Glomerular visceral epithelial cell (primary cell): ENCODE results near the gene IWS1.
"Not testable (repeated sequence)": the region's sequence is repeated elsewhere in the genome, so short reads cannot be mapped to it uniquely, and the experiment has no call there.

Experiments used
- DNase-seq: peaks from one replicate; pipeline ENCODE4 v3.0.0-alpha.2; 2016; ENCODE audit errors: extremely low spot score

The IWS1 gene

DNA sequence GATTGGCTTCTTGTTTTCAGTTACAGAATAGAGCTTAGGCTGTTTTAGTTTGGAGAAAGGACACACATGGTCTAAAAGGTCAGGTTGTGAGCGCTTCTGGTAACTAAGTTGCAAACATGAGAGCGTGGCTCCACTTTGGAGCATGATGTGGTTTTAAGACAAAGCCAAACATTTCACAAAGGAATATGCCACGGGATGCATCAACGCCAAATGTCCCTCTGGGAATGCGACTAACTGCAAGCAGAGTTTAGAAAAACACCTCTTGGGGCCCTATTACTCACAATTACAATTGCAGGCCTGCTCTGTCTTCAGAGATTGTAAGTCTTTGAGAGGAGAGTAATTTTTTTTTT lies 34.6 kb upstream of the IWS1 start:
- DNase-seq = no peak

GRCh38 chr2:127560201-127560930 lies 34.1 kb upstream of the IWS1 start:
- DNase-seq = no peak

DNA sequence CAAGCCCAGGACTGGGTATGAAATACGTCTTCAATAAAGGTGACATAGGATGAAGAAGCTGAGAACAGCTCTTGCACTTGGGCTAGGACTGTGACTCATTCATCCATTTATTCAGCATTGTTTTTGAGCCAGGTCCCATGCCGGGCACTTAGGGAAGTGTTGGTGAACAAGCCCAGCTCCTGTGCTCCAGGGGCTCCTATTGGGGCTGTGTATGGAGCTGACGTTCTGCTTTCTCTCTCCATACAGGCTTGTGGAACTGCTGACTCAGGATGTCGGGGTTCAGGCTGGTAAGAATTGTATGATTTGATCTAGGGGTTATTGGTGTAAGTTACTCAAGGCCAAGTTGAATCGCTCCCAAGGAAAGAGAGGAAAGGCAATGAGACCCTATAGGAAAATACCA lies 33.2 kb upstream of the IWS1 start:
- no peak for DNase-seq

DNA sequence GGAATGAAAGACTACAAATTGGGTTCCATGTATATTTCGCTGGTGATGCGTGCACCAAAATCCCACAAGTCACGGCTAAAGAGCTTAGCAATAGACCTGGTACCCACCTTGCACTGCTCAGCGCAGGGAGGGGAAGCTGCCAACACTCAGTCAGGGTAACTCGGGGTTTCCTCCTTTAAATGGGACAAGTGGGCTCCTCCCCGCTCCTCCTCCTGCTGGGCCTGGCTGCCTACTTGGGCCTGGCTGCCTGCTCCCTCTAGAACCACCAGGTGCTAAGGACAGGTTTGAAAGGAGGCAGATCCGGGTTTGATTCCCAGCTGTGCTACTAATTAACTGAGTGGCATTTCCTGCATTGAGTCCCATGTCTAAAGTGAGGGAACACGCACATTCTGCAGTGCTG lies 32.6 kb upstream of the IWS1 start:
- DNase-seq = no peak

DNA sequence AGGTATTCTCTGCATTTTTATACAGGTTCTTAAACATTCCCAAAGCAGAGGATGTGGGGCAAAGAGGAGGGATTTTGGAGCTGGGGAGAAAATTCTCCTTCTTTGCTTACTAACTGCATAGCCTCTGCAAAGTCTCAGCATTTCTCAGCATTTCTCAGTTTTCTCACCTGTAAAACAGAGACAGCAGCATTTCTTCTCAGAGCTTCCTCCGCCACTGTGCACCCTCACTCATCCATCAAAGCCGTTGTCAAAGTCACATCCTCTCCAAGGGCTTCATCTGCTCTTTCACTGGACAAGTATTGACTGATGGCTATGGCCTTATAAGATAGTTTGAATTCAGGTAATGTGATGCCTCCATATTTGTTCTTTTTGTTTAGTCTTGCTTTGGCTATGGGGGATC lies 26.6 kb upstream of the IWS1 start:
- DNase-seq = no peak

GRCh38 chr2:127552336-127552735 lies 26.0 kb upstream of the IWS1 start:
- DNase-seq = no peak

DNA sequence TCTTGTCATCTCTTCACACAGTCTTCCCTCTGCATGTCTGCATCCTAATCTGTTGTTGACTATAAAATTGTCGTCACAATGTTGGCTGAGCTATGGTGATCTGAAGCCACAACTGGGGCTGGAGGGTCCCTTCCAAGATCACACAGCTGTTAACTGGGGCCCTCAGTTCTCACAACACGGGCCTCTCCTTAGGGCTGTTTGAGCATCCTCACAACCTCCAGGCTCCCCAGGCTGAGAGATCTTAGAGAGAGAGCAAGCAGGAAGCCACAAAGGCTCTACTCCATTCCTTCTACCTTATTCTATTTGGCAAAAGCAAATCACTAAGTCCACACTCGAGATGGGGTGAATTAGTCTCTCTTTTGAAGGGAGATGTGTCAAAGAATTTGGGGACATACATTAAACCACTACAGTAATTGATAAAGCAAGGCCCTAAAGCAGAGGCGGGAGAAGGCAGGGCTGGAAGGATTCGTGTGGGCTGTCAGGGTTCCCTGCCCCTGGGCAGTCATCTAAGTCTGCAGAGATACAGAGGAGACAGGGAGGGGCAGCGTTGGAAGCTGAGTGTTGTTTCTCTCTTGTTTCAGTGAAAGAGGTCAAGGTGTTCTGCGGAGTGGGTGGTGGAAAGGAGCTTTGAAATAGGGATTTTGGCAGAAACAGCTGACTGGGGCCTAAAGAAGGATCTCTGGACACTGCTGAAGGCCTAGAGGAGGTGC lies 25.1 kb upstream of the IWS1 start:
- DNase-seq = no peak

DNA sequence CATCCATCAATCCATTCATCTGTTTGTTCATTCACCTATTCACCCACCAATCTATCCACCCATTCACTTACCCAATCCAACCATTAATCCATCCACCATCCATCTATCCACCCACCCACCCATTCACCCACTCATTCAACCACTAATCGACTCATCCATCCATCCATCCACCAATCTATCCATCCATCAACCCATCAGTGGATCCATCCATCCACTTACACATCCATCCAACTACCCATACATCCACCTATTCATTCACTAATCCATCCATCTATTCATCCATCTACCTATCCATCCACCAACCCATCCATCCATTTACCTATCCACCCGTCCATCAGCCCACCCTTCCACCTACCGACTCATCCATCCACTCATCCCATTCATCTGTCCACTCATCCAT lies 20.5 kb upstream of the IWS1 start:
- no peak for DNase-seq

GRCh38 chr2:127545796-127546195 lies 19.5 kb upstream of the IWS1 start:
- DNase-seq = no peak

- no peak for DNase-seq
Measured at GRCh38 chr2:127545189-127545588, 18.9 kb upstream of the IWS1 start.

DNA sequence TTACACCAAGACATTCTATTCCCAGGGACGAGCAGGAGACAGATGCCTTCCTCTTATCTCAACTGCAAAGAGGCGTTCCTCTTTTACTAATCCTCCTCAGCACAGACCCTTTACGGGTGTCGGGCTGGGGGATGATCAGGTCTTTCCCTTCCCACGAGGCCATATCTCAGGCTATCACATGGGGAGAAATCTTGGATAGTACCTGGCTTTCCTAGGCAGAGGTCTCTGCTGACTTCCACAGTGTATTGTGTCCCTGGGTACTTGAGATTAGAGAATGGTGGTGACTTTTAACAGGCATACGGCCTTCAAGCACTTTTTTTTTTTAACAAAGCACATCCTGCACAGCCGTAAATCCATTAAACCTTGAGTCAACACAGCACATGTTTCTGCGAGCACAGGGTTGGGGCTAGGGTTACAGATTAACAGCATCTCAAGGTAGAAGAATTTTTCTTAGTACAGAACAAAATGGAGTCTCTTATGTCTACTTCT lies 16.8 kb upstream of the IWS1 start:
- not testable (repeated sequence) for DNase-seq

GRCh38 chr2:127542231-127542630 lies 15.9 kb upstream of the IWS1 start:
- DNase-seq = no peak

GRCh38 chr2:127541809-127542208 lies 15.5 kb upstream of the IWS1 start:
- no peak for DNase-seq

DNA sequence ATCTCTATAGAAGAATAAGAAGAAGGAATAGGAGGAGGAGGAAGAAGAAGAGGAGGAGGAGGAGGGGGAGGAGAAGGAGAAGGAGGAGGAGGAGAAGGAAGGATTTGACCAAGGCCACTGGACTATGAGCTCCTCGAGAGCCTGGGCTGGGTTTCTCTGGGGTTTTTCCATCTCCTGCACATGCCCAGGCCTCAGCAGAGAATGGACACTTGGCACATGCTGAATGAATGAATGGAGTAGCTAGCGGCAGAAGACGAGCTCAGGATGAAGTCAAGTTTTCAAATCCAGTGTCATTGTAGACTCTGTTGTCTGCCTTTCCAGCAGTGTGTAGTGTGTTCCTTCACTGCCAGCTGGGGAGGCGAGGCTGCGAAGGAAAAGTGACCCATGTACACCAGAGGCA lies 11.4 kb upstream of the IWS1 start:
- DNase-seq = no peak

- DNase-seq = no peak
Measured at GRCh38 chr2:127536707-127537541, 10.6 kb upstream of the IWS1 start.

DNA sequence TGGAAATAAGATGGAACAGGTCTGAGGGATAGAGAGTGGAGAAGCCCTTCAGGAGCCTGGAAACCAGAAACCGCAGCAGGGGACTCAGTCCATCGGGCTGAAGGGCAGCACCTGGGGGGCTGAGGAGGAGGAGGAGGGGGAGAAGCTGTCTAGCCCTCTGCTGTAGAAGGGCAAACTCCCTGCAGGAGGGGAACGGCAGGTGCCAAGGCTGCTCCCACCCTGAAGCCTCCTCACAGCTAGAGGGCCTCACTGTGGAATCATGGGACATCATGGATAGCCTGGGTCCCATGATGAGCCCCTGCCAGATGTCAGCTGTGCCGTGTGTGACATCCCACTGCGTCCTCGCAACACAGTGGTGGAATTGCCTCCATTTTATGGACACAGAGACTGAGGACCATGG lies 9.6 kb upstream of the IWS1 start:
- no peak for DNase-seq

- no peak for DNase-seq
Measured at GRCh38 chr2:127535422-127535901, 9.2 kb upstream of the IWS1 start, which contains the start of gene MYO7B. MYO7B (plus strand) TSS chr2:127535683; CDS start chr2:127559723, 24,040 bp downstream.

DNA sequence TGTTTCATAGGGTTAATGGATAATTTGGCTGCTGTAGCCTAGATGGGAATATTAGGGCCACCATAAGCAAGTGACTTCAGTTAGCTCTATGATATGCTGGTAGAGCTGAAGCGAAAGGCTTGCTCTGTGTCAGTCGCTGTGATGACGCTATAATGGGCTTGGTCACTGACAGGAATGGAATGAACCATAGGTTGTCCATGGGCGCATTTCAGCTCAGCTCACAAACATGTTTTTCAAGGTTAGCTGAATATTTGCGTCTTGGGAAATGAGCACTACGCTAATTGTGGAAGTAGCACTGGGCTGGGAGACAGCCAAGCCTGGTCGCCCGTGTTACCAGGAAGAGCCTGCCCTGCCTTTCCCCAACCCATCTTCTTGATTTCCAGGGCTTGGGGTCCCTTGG lies 6.0 kb upstream of the IWS1 start:
- DNase-seq = no peak

DNA sequence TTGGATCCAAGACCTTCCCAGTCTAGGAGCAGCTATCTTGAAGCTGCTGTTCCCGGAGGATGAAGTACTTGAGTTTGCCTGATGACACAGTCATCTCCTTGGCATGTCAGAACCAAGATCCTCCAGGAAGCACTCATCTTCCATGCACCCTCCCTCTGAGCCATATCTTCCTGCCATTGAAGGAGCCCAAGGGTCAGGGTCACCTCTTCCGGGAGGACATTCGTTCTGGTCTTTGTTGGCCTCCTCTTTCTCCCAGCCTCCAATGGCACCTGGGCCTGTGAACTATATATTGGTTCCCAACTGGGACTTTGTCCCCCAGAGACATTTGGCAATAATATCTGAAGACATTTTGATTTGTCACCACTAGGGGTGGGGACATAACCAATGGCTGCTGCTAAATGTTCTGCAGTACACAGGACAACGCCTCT lies 4.9 kb upstream of the IWS1 start:
- DNase-seq = no peak

- no peak for DNase-seq
Measured at GRCh38 chr2:127530245-127531140, 4.2 kb upstream of the IWS1 start.

- DNase-seq = not testable (repeated sequence)
Measured at GRCh38 chr2:127529416-127529815, 3.1 kb upstream of the IWS1 start.
